Smooth muscle cell (in vitro differentiated cells): ENCODE results near the gene ARHGAP26. TPM values are rescaled to one million over a fixed set of nuclear protein-coding genes. Genes with fewer than 3 reads are reported as not detected.

ENCODE experiments used
- DNase-seq: peaks from one replicate; lab custom pipeline; 2025; ENCODE audit not compliant: unreplicated experiment; lab: John Stamatoyannopoulos, UW
- H2AFZ ChIP-seq: fragments of 200-600 bp; sonication (generic); 2 replicates; pipeline ENCODE4 v1.6.0; 2016; ENCODE audit warnings: antibody characterized with exemption, low read depth, mild to moderate bottlenecking
- H3F3A ChIP-seq: fragments of 200-600 bp; sonication (generic); 2 replicates; pipeline ENCODE4 v1.6.0; 2017; ENCODE audit warnings: antibody characterized with exemption, low read depth
- H3K27ac ChIP-seq: fragments of 200-600 bp; sonication (generic); 2 replicates; pipeline ENCODE4 v1.5.1; 2016; ENCODE audit warnings: low read depth, mild to moderate bottlenecking
- H3K27me3 ChIP-seq: fragments of 200-600 bp; sonication (generic); 2 replicates; pipeline ENCODE4 v1.6.1; 2016; ENCODE audit warnings: low read depth, mild to moderate bottlenecking
- H3K36me3 ChIP-seq: fragments of 200-600 bp; sonication (generic); 2 replicates; pipeline ENCODE4 v1.5.1; 2016; ENCODE audit warnings: low read depth
- H3K4me1 ChIP-seq: fragments of 200-600 bp; sonication (generic); 2 replicates; pipeline ENCODE4 v1.5.1; 2016; ENCODE audit warnings: low read depth
- H3K4me2 ChIP-seq: fragments of 200-600 bp; sonication (generic); 2 replicates; pipeline ENCODE4 v1.6.0; 2016; ENCODE audit warnings: mild to moderate bottlenecking
- H3K4me3 ChIP-seq: fragments of 200-600 bp; sonication (generic); 2 replicates; pipeline ENCODE4 v1.5.1; 2016; ENCODE audit warnings: mild to moderate bottlenecking
- H3K79me2 ChIP-seq: fragments of 200-600 bp; sonication (generic); 2 replicates; pipeline ENCODE4 v1.6.0; 2016; ENCODE audit warnings: low read depth, mild to moderate bottlenecking
- H3K9ac ChIP-seq: fragments of 200-600 bp; sonication (generic); 2 replicates; pipeline ENCODE4 v1.6.0; 2016; ENCODE audit warnings: low read depth
- H3K9me3 ChIP-seq: fragments of 200-600 bp; sonication (generic); replicated peaks from 2 replicates; pipeline ENCODE4 v1.5.1; 2016; ENCODE audit warnings: low read depth
- H4K20me1 ChIP-seq: fragments of 200-600 bp; sonication (generic); 2 replicates; pipeline ENCODE4 v1.6.0; 2016; ENCODE audit warnings: low read depth
- CTCF ChIP-seq: fragments of 200-600 bp; sonication (generic); IDR thresholded peaks from 2 replicates; pipeline ENCODE4 v1.5.1; 2017; ENCODE audit warnings: borderline replicate concordance, mild to moderate bottlenecking, antibody characterized with exemption; ENCODE audit not compliant: insufficient read depth, poor library complexity, severe bottlenecking
- WGBS: methylation state at CpG from one replicate; pipeline ENCODE4 v1.1.7; 2016; ENCODE audit warnings: low lambda C conversion rate; 5-methylcytosine and 5-hydroxymethylcytosine counted together
- polyA plus RNA-seq: library from polyadenylated mRNA; unstranded; fragments of >200 nt; fragmentation: Nextera tagmentation; extraction: Ambion mirVana; gene quantifications from 2 replicates; pipeline ENCODE4 v1.2.1, GENCODE V29; 2016
- total RNA-seq: library from RNA; depleted of rRNA; stranded (reverse); fragments of >200 nt; gene quantifications from 2 replicates; pipeline ENCODE4 v1.2.3, GENCODE V29; 2014

The ARHGAP26 gene
- total and polyA plus RNA-seq, 2 experiments from 2014 or later, result 2.2 to 5.1 TPM

DNA sequence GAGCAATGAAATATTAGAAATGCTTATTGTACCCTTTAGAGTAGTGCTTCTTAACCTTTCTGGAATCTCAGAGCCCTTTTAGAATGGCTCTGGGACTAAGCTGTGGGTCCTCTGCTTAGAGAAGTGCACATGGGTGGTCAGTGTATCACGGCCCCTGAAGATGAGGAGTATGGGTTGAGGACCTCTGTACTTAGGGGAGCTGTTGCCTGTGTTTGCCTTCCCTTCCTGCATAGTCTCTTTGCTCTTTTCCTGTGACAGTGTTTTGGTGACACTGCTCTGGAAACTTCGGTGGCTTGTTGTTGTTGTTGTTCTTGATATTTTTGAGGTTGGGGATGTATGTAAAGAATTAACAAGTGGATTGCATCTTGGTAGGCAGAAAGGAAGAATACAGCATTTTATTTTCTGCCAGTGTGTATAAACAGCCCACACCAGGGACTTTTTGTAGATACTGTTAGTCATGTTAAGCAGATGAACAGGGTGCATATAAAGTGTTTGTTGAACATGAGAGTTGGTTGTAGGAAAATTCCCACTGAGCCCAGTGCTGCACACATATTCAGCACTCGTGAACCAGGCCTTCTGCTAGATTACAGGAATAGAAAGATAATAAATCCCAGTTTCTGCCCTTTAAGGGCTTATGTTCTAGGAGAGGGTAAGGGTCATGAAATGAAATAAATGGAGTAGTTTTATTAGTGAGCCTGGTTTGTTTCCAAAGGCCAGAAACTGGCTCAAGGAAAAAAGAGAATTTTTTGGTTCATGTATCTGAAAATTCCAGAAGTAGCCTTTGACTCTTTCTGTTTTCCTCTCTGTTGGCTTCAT, 199.7 kb downstream of the ARHGAP26 start:
- H3K9ac ChIP-seq, result no peak overlapping the region
- H3K4me1 ChIP-seq, result no peaks in the 10 kb centered on the region
- H4K20me1 ChIP-seq, result no peaks in the 10 kb centered on the region
- no peaks in the 10 kb centered on the region for H3K79me2 ChIP-seq
- peaks cover 7% of the 10 kb centered on the region for H3F3A ChIP-seq
- H3K36me3 ChIP-seq, result no peaks in the 10 kb centered on the region
- TF ChIP-seq CTCF, result no peak
- H2AFZ ChIP-seq, result peak overlapping the region; percentile 50
- WGBS, result 49% methylated on average over 3 of the region's 3 CpGs
- H3K4me2 ChIP-seq, result no peak overlapping the region
- no peak for DNase-seq
- H3K9me3 ChIP-seq, result no peaks in the 10 kb centered on the region
- no peak overlapping the region for H3K4me3 ChIP-seq
- H3K27me3 ChIP-seq, result no peaks in the 10 kb centered on the region
- H3K27ac ChIP-seq, result peak overlapping the region; percentile 41

DNA sequence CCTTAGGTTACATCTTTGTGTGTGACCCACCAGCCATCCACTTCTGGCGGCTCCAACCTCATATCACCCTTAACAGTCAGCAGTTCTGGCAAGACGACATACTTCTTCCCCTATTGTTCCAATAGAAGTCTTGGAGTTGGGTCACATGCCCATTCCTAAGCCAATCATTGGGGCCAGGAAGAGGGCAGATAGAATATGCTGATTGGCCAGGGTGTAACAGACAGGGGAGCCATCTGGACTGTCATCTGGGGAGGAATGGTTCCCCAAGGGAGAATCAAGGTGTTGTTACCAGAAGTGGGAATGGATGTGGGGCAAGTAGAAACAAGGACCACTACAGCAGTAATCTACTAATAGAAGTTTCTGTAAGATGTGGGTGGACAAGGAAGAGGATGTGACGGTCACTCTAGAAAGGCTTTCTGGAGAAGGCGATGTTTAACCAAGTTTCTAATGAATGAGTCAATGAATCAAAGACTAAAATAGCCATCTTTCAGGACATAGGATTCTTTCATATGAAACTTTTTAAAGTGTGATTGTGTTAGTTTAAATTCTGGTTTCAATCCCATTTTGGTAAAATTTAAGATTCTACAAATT, 200.4 kb downstream of the ARHGAP26 start:
- H3K9me3 ChIP-seq, result no peaks in the 10 kb centered on the region
- no peaks in the 10 kb centered on the region for H4K20me1 ChIP-seq
- no peaks in the 10 kb centered on the region for H3K36me3 ChIP-seq
- no peaks in the 10 kb centered on the region for H3K79me2 ChIP-seq
- DNase-seq, result no peak
- no peak overlapping the region for H3K4me3 ChIP-seq
- peaks cover 7% of the 10 kb centered on the region for H3F3A ChIP-seq
- no peak for TF ChIP-seq CTCF
- peak overlapping the region; percentile 50 for H2AFZ ChIP-seq
- 80% methylated on average over 4 of the region's 4 CpGs for WGBS
- no peaks in the 10 kb centered on the region for H3K27me3 ChIP-seq
- H3K4me1 ChIP-seq, result no peaks in the 10 kb centered on the region
- H3K9ac ChIP-seq, result no peak overlapping the region
- H3K27ac ChIP-seq, result peak overlapping the region; percentile 41
- no peak overlapping the region for H3K4me2 ChIP-seq

- no peaks in the 10 kb centered on the region for H3K4me1 ChIP-seq
- no peaks in the 10 kb centered on the region for H3K9me3 ChIP-seq
- H4K20me1 ChIP-seq, result no peaks in the 10 kb centered on the region
- no peaks in the 10 kb centered on the region for H3K27me3 ChIP-seq
- no peak for TF ChIP-seq CTCF
- peak overlapping the region; percentile 1 for H3K4me2 ChIP-seq
- DNase-seq, result no peak
- no peak overlapping the region for H2AFZ ChIP-seq
- WGBS, result 60% methylated on average over 11 of the region's 11 CpGs
- no peak overlapping the region for H3K27ac ChIP-seq
- H3K36me3 ChIP-seq, result no peaks in the 10 kb centered on the region
- no peak overlapping the region for H3K4me3 ChIP-seq
- H3K9ac ChIP-seq, result no peak overlapping the region
- H3K79me2 ChIP-seq, result no peaks in the 10 kb centered on the region
- peaks cover 12% of the 10 kb centered on the region for H3F3A ChIP-seq
Measured at GRCh38 chr5:142971303-142972013, 201.3 kb downstream of the ARHGAP26 start.
